Bronchial epithelial cell (primary cell): Measurements from ENCODE around the gene TPGS1. TPM values are rescaled to one million over a fixed set of nuclear protein-coding genes. Genes with fewer than 3 reads are reported as not detected.

ENCODE experiments used
- DNase-seq: peaks from one replicate; pipeline ENCODE4 v3.0.0-alpha.2; 2010; ENCODE audit warnings: low read depth
- FAIRE-seq: peaks from 2 replicates; lab custom pipeline; 2011; peaks lifted over from hg19 to GRCh38; lab: Jason Lieb, UNC
- H3K27me3 ChIP-seq: 2 replicates; pipeline ENCODE4 v1.5.1; 2011; ENCODE audit warnings: low read length; ENCODE audit not compliant: control insufficient read depth, insufficient read depth
- H3K36me3 ChIP-seq: 2 replicates; pipeline ENCODE4 v1.5.1; 2011; ENCODE audit warnings: low read length; ENCODE audit not compliant: control insufficient read depth, insufficient read depth
- H3K4me3 ChIP-seq: 2 replicates; pipeline ENCODE4 v1.5.1; 2011; ENCODE audit warnings: mild to moderate bottlenecking, low read depth, low read length, control low read depth
- CTCF ChIP-seq: IDR thresholded peaks from 2 replicates; pipeline ENCODE4 v1.5.1; 2011; ENCODE audit warnings: mild to moderate bottlenecking, moderate library complexity, low read length, control low read depth, inconsistent platforms; ENCODE audit not compliant: insufficient read depth, severe bottlenecking
- total RNA-seq: library from RNA; depleted of rRNA; stranded (reverse); fragments of >200 nt; gene quantifications from 2 replicates; pipeline ENCODE4 v1.2.1, GENCODE V29; 2014

Gene TPGS1
- total RNA-seq, 1 donor from 2014 or later, result 23.2 TPM

- Histone ChIP-seq H3K27me3 (no peaks in the 10 kb centered on the region), H3K4me3 (no peak overlapping the region), H3K36me3 (no peaks in the 10 kb centered on the region)
- TF ChIP-seq CTCF, result no peak
- no peak for FAIRE-seq
- DNase-seq, result no peak
Measured at GRCh38 chr19:555474-555808, 48.1 kb downstream of the TPGS1 start.

- no peaks in the 10 kb centered on the region for H3K27me3 ChIP-seq
- DNase-seq (no peak), FAIRE-seq (no peak)
- no peaks in the 10 kb centered on the region for H3K36me3 ChIP-seq
- TF ChIP-seq CTCF, result no peak
- H3K4me3 ChIP-seq, result no peak overlapping the region
Measured at GRCh38 chr19:556611-557382, 49.5 kb downstream of the TPGS1 start.

GRCh38 chr19:558770-559439 lies 51.6 kb downstream of the TPGS1 start:
- no peak for TF ChIP-seq CTCF
- DNase-seq (no peak), FAIRE-seq (no peak)
- Histone ChIP-seq H3K27me3 (no peaks in the 10 kb centered on the region), H3K36me3 (no peaks in the 10 kb centered on the region), H3K4me3 (no peak overlapping the region)

- FAIRE-seq (no peak), DNase-seq (no peak)
- TF ChIP-seq CTCF, result no peak
- Histone ChIP-seq H3K36me3 (no peaks in the 10 kb centered on the region), H3K27me3 (no peaks in the 10 kb centered on the region), H3K4me3 (no peak overlapping the region)
Measured at GRCh38 chr19:560121-560520, 52.8 kb downstream of the TPGS1 start.

GRCh38 chr19:566403-566802 lies 59.1 kb downstream of the TPGS1 start:
- no peaks in the 10 kb centered on the region for H3K36me3 ChIP-seq
- TF ChIP-seq CTCF, result no peak
- DNase-seq (no peak), FAIRE-seq (no peak)
- H3K4me3 ChIP-seq, result no peak overlapping the region
- H3K27me3 ChIP-seq, result no peaks in the 10 kb centered on the region
